Stimulated activated CD4-positive, alpha-beta T cell treated with anti-CD3 and anti-CD28 coated beads, Interleukin-2, amount 100 ng/mL, for 4 hours (primary cell): Measurements from ENCODE around the gene YDJC.
"Not testable (repeated sequence)": the region's sequence is repeated elsewhere in the genome, so short reads cannot be mapped to it uniquely, and the experiment has no call there.

Experiments
- DNase-seq: peaks from one replicate; pipeline ENCODE4 v3.0.0-alpha.2; 2020; ENCODE audit warnings: low read depth

Gene YDJC

GRCh38 chr22:21651521-21652009, 21.7 kb upstream of the YDJC start:
- no peak for DNase-seq

DNA sequence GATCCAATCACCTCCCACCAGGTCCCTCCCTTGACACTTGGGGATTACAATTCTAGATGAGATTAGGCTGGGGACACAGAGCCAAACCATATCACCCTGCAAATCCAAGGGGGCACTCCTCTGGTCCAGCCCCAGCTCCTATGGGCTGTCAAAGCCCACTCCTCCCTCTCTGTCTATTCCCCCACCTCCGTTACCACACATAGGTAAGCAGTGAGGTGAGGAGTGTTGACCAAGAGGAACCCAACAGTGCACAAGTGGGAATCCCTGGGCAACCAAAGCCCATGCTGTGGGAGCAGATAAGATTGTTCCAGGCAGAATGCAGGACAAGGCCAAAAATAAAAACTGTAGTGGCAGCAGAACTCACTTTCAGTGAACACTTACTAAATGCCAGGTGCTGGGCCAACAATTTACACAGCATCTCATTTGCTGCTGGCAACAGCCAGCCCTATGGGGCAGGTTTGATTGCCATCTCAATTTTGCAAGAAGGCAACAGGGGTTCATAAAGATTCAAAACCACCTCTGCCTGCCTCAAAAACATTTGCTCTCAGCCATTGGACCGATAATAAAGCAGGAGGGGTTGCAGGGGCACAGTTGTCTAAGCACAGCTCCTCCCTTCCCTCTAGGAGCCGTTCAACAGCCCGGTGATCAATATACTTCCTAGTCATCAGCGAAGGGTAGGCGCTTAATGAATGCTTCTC, 21.1 kb upstream of the YDJC start:
- no peak for DNase-seq

GRCh38 chr22:21650280-21650679, 20.5 kb upstream of the YDJC start:
- DNase-seq, result no peak

- DNase-seq, result peak; percentile 58
These were observed 17.1 kb upstream of the YDJC start for GRCh38 chr22:21646608-21647590.

DNA sequence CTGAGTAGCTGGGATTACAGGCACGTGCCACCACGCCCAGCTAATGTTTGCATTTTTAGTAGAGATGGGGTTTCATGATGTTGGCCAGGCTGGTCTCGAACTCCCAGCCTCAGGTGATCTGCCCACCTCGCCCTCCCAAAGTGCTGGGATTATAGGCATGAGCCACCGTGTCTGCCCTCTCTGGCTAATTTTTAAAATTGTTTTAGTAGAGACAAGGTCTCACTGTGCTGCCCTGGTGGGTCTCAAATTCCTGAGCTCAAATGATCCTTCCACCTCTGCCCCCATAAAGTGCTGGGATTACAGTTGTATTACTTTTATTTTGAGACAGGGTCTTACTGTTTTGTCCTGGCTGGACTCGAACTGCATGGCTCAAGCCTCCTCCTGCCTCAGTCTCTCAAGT, 15.7 kb upstream of the YDJC start:
- not testable (repeated sequence) for DNase-seq

GRCh38 chr22:21643533-21644357, 13.9 kb upstream of the YDJC start:
- no peak for DNase-seq

DNA sequence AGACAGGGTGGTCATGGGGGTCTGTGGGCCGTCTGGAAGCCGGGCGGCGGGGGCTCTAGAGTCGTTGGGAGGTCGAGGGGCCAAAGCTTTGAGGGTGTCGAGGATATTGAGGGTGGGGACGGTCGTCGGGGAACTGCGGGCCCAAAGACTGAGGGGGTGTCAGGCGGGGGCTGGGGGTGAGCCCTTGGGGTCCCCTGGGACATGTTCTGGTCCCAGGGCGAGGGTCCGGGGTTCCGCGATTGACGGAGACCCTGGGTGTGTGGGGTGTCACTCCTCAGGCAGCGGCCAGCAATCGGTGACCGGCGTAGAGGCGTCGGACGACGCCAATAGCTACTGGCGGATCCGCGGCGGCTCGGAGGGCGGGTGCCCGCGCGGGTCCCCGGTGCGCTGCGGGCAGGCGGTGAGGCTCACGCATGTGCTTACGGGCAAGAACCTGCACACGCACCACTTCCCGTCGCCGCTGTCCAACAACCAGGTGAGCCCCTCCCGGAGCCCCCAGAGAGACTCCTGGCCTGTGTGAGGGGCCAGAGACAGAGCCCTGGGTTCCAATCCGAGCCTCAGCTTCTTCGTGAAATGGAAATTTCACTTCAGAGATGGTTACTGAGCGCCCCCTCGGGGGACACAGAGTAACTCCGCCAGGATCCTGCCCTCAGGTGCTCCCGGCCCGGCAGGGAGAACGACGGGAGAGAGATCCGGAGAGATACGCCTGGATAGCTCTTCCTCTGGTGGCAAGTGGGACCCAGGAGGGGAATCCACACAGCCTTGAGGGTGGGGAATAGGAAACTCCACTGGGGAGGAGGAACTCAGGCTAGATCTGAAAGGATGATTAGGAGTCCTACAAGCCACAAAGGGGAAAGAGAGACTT, 13.0 kb upstream of the YDJC start:
- peak; percentile 47 for DNase-seq

DNA sequence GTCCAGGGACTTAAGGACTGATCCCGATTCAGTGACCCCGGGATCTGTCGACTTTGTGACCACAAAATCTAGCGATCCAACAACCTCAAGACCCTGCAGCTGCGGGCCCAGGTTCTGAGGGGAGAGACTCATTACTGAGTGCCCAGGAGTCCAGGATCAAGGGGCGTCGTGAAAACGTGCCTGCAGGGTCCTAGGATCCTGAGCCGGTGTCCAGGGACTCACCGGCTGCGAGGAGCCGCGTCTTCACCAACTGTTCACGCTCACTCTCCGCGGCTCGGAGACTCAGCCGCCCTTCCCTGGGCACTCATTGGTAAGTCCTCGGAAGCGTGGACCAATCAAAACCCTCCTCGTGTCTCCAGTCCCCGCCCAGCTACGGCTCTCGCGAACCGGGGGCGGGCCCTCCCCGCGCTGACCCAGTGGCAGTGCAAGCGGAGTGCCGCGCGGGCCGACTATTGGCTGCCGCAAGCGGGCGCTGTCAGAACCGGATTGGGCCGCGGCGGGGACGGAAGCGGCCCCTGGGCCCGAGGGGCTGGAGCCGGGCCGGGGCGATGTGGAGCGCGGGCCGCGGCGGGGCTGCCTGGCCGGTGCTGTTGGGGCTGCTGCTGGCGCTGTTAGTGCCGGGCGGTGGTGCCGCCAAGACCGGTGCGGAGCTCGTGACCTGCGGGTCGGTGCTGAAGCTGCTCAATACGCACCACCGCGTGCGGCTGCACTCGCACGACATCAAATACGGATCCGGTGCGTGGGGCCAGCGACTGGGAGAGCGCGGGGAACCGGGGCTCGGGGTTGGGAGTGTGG, 12.2 kb upstream of the YDJC start, which contains the start of gene SDF2L1:
Gene SDF2L1, plus strand, starts transcription at position 514 of the 795 bp plus-strand sequence. Its CDS starts 35 bp downstream, at position 549.
- peak; percentile 99 for DNase-seq

- no peak for DNase-seq
These were observed 11.6 kb upstream of the YDJC start for GRCh38 chr22:21641417-21641788.

DNA sequence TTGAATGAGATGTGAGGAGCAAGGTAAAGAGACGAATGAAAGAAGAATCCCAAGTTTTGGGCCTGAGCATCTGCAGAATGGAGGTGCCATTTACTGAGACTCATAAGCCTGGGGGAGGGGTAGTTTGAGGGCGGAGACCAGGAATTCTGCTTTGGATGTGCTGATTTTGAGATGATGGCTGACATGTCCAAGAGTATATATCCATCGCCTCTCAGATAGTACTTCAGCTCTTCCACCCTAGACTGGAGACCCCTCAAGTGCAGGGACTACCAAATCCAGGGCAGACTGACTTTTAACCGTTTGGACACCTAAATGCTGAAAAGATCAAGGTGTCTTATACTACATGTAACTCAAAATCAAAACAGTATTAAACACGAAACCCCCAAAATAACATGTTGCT, 11.0 kb upstream of the YDJC start:
- no peak for DNase-seq

DNA sequence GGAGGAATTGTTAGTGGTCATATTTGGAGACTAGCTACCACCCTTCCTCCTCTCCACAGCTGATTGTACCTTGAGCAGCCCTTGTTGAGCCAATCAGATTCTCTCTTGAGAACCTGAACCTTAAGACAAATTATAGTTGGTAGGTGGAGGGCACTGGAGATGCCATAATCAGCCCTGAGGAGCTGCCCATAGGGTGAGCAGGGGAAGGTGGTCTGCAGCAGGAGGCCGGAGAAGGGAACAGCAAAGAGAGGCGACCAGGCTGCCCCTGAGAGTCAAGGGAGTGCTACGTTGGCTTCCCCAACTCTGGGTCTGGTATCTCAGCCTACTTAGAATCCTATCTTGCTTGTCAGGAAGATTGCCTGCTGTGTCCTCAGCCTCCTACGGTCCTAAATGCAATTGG, 9.5 kb upstream of the YDJC start:
- DNase-seq, result no peak

DNA sequence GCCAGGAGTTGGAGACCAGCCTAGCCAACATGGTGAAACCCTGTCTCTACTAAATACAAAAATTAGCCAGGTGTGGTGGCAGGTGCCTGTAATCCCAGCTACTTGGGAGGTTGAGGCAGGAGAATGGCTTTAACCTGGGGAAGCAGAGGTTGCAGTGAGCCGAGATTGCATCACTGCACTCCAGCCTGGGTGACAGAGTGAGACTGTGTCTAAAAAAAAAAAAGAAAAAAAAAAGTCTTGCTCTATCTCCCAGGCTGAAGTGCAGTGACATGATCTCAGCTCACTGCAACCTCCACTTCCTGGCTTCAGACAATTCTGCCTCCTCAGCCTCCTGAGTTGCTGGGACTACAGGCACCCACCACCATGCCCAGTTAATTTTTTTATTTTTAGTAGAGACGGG, 7.6 kb upstream of the YDJC start:
- DNase-seq, result not testable (repeated sequence)

DNA sequence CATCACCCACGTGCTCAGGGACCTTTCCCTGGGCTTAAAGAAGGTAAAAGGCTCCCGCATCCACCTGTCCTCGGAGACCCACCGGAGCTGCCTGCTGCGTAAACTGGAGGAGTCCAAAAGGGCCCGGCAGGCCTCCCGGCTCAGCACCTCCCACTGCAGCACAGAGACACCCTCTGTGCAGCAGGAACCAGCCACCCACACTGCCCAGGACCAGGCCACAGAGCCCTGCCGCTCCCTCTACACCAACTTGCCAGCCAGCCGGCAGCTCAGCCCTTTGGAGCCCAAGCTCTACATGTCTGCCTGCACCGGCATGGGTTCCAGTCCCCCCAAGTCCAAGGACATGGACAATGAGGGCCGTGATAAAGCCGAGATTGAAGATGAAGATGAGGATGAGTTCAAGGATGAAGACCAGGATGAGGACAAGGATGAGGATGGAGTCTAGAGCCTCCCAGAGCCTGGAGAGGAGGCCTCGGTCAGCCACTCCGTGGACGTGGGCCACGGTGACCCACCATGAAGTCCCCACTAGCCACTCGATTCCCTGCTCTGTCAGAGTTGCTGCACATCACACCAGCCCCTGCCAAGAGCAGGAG, 6.9 kb upstream of the YDJC start:
- no peak for DNase-seq

DNA sequence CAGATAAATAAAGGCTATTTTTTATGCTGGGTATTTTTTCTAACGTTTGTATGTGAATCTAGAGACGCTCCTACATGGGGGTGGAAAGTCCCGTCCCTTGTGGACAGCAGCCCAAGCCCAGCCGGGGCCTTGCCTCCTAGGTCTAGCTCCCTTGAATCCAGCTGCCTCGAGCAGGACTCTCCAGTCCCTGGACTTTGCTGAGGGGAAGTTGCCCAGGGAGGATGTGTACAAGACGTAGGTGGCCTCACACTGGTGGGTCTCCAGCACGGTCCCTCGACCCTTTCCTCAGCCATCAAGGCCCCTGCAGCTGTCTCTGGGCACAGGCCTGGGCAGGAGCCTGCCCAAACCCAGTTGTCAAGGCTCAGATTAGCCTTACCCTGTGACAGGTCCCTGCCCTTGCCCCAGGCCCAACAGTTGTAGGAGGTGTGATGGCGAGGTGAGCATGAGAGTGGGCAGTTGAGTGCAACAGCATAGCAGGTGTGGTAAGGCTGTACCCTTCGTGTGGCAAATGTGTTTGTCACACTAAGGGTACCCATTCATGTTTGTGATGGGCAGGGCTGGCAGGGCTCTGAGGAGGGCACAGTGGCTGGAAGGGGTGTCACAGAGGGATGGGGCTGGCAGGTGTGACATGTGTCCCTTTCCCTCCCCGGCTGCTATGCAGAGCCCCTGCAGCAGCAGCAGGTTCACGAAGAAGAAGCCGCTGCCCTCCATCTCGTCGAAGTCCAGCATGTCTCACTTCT, 6.1 kb upstream of the YDJC start:
- no peak for DNase-seq

DNA sequence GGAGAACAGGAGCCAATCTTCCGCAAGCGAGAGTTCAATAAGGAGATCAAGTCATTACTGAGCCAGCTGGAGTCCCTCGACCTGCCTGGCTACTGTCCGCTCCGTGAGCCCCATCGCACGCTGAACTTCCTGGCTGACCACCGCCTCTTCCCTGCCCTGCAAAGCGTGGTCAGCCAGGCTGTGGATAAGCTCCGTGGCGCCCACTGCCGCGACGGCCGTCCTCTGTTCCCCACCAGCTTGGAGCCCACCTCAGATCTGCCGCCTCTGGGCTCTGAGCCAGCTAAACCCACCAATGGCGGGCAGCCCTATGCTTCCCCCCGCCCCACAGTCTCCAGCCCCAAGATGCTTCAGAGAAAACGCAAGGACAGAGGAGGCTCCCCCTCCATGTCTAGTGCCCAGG, 5.0 kb upstream of the YDJC start:
- no peak for DNase-seq

- no peak for DNase-seq
These were observed 4.3 kb upstream of the YDJC start for GRCh38 chr22:21634081-21634480.

DNA sequence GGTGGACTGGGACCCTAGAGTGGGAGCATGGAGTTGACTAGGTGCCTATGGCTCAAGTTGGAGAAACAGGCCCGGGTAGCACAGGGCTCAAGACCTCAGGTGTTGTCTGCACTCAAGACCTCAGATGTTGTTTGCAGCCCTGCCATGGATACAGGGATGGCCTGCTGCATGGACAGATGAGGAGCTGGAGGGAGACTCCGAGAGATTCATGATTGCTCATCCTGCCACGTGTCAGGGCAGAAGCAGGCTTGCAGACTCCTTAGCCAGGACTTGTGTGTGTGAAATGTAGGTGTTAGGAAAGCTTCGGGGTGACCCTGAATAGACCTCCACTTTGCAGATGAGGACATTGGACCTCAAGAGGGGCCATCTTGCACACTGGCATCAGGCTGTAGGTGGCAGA, 3.7 kb upstream of the YDJC start:
- DNase-seq, result no peak

DNA sequence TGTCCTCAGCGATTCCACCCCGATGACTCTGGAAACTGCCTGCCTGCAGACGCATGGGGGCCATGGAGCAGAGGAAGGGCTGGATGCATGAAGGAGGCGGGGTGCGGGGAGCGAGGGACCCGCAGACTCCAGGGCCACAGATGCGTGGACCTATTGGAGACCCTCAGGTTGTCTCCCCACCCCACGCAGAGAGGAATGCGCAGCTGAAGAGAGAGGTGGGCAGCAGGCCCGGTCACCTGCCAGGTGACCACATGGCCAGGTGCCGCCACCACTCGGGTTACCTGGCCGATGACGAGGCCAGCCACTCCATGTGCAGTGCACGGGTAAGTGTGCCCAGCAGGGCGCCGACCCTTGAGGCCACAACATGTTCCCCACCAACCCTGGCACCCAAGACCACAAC, 3.1 kb upstream of the YDJC start:
- DNase-seq, result no peak

DNA sequence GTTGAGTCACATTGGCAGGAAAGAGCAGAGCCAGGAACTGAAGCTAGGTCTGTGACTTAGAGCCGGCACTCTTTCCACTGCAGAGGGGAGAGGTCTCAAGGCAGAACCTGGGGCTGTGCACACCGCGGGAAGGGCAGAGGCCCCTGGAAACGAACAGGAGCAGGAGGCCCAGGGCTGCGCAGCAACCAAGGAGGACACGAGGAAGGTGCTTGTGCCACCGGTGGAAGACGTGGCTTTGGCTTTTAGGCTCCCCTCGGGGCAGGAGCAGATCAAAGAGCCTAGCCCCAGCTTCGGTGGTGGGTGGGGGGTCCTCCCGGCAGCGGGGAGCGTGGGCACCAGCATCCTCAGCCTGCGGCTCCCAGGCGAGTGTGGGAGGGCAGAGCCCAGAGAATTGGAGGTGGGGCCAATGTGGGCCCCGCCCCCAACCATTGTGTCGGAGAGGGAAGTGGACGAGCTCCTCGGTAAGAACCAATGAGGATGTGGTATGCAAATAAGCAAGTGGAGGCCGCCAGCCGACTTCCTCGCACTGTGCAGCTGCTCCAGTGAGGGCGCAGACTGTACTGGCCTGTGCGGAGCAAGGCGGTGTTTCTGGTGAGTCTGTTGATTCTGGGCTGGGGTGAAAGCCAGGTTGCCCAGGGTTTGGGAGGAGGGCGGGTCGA, 2.5 kb upstream of the YDJC start, which contains the start of gene CCDC116:
Gene CCDC116, plus strand, starts transcription at position 524 of the 659 bp plus-strand sequence. CDS start 422 bp downstream, outside the sequence.
- peak; percentile 37 for DNase-seq
